Epithelial cell of alveolus of lung (primary cell): ENCODE results near the gene ST3GAL3. TPM values are rescaled to one million over a fixed set of nuclear protein-coding genes. Genes with fewer than 3 reads are reported as not detected.

Source experiments
- total RNA-seq: library from RNA; depleted of rRNA; stranded (reverse); fragments of >200 nt; gene quantifications from 2 replicates; pipeline ENCODE4 v1.2.1, GENCODE V29; 2015

Gene ST3GAL3, protein sequence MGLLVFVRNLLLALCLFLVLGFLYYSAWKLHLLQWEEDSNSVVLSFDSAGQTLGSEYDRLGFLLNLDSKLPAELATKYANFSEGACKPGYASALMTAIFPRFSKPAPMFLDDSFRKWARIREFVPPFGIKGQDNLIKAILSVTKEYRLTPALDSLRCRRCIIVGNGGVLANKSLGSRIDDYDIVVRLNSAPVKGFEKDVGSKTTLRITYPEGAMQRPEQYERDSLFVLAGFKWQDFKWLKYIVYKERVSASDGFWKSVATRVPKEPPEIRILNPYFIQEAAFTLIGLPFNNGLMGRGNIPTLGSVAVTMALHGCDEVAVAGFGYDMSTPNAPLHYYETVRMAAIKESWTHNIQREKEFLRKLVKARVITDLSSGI
- 15.9 and 21.1 TPM in 2 replicates for total RNA-seq

GRCh38 chr1:43707190-43708001 lies at the start of gene ST3GAL3:
TSS of gene ST3GAL3 (plus strand) at chr1:43707536. CDS start at chr1:43736263, 28,727 bp downstream.

DNA sequence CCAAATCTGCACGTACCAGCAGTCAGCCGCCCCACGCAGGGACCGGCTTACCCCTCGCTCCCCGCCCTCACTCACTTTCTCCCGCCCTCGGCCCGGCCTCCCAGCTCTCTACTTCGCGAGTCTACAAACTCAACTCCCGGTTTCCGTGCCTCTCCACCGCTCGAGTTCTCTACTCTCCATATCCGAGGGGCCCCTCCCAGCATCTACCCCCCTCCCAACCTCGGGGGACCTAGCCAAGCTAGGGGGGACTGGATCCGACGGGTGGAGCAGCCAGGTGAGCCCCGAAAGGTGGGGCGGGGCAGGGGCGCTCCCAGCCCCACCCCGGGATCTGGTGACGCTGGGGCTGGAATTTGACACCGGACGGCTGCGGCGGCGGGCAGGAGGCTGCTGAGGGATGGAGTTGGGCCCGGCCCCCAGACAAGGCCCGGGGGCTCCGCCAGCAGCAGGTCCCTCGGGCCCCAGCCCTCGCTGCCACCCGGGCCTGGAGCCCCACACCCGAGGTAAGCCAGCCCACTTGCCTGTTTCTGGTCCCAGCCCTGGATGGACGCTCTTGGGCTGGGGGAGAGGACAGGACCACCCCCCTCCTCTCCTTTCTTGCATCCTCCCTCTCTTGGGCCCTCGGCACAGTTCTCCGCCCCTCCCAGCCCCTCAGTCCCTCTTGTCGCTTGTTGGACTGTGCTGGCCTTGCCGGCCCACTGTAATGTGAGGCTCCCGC lies 226.2 kb downstream of the ST3GAL3 start, which contains the start of gene ARTN:
TSS of gene ARTN (plus strand) at position 416 of the 715 bp plus-strand sequence. CDS start 1,856 bp downstream, outside the sequence.

GRCh38 chr1:43946236-43947060 lies 239.1 kb downstream of the ST3GAL3 start, which contains the start of gene IPO13:
TSS of gene IPO13 (plus strand) at chr1:43946950. CDS start at chr1:43947601, 651 bp downstream.

GRCh38 chr1:43969746-43970466 lies 262.6 kb downstream of the ST3GAL3 start, which contains the start of gene DPH2:
TSS of gene DPH2 (plus strand) at chr1:43970010. CDS start at chr1:43970176, 166 bp downstream.

GRCh38 chr1:43974443-43975248 lies 267.3 kb downstream of the ST3GAL3 start, which contains the start of gene ATP6V0B:
TSS of gene ATP6V0B (plus strand) at chr1:43974960. CDS start at chr1:43975041, 81 bp downstream.

DNA sequence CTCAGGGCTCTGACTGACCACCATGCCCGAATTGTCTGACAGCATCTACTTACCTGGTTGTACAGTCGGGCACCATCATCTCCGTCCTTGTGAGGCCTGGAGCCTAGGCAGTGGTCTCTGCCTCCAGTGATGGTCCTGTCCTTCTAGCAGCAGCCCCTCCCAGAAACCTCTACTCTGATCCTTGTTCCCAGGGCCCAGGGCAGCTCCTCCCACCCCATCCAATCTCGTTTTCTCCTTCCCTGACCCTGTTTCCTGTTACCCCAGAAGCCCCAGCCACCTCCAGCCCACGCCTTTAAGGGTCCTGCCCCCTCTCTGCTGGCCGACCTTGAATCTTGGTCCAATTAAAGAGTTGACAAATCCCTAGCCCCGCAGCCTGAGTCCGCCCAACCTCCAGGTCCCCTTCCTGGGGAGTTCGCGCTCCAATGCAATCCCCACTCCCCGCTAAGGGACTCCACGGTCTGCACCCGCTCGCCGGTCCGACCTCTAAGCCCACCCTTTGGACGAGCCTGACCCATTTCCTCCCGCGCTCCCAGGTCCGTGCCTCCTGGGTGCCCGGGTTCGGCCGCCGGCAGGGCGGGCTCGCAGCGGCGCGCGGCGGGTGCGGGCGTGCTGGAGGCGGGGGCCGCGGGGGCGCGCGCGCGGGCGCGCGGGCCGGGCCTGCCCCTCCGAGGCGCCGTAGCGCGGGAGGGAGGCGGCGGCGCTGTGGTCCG lies 271.4 kb downstream of the ST3GAL3 start, which contains the start of gene B4GALT2:
TSS of gene B4GALT2 (plus strand) at position 660 of the 710 bp plus-strand sequence. CDS start 1,951 bp downstream, outside the sequence.

Other genes starting within 250 kb of the ST3GAL3 start
- gene PTPRF, start 176.7 kb upstream of the ST3GAL3 start, total RNA-seq = 59.1 and 98.5 TPM in 2 replicates
- gene KDM4A, start 57.4 kb upstream of the ST3GAL3 start, total RNA-seq = 21.7 and 27.9 TPM in 2 replicates
- under 0.01 TPM in 1 of 2 replicates, not detected in the other for gene ARTN, start 226.3 kb downstream of the ST3GAL3 start, total RNA-seq
- gene IPO13, start 239.4 kb downstream of the ST3GAL3 start, total RNA-seq = 13.3 and 16.8 TPM in 2 replicates